Stimulated activated CD8-positive, alpha-beta memory T cell treated with anti-CD3 and anti-CD28 coated beads, Interleukin-7, amount 100 ng/mL, for 48 hours (primary cell): Measurements from ENCODE around the gene POR.
A peak's percentile ranks its signal among the peaks of the same experiment; 100 is the strongest.
"Not testable (repeated sequence)": the region's sequence is repeated elsewhere in the genome, so short reads cannot be mapped to it uniquely, and the experiment has no call there.

Experiments used
- DNase-seq, 2 donors: peaks; one replicate each; pipeline ENCODE4 v3.0.0-alpha.2; 2020; ENCODE audit warnings: low read depth in 1 of 2; ENCODE audit errors: extremely low read depth in 1 of 2

The POR gene

GRCh38 chr7:75914655-75915415, at the start of gene POR:
POR (plus strand) TSS chr7:75915155; CDS start chr7:75954002, 38,847 bp downstream.
- DNase-seq, result peak; percentile 80 to 92

DNA sequence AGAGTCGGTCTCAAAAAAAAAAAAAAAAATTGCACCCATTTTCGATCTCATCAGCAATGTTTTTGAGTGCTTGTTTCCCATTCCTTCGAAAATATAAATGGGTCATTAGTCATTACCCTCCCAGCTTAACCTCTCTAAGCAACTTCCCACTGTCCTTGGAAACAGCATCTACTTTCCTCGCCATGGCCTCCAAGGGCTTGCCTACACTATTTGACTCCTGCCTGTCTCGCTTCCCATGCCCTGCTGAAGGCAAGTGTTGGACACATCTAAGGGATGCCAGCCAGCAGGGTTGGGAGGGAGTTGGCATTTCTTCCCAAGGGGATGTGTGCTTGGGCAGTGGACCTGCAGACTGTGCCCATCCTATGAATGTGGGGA, 48.9 kb upstream of the POR start:
- DNase-seq, result no peak

- peak in 1 of 2 donors; percentile 19 for DNase-seq
Measured at GRCh38 chr7:75866489-75867389, 48.2 kb upstream of the POR start.

DNA sequence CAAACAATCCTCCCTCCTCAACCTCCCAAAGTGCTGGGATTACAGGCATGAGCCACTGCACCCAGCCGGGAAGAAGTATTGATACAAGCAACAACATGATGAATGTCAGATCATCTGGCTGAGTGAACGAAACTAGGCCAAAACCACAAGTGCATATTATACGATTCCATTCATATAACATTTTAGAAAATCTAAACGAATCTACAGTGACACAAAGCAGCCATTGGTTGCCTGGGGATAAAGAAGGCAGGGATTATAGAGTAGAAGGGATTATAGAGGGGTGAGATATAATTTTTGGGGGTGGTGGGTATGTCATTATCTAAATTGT, 47.6 kb upstream of the POR start:
- DNase-seq, result no peak

DNA sequence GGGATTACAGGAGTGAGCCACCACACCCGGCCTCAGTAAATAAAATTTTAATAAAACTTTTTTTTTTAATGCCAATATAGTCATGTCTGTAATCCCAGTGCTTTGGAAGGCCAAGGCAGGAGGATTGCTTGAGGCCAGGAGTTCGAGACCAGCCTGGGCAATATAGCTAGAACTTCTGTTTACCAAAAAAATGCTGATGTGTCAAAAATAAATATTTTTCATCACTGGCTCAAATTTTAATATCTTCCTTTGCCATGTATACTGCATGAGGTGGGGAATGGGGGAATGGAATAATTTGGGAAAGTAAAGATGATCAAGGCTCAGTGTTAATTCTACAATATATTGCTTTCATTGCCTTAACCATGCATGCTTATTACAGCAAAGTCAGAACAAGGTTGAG, 46.8 kb upstream of the POR start:
- DNase-seq, result no peak

DNA sequence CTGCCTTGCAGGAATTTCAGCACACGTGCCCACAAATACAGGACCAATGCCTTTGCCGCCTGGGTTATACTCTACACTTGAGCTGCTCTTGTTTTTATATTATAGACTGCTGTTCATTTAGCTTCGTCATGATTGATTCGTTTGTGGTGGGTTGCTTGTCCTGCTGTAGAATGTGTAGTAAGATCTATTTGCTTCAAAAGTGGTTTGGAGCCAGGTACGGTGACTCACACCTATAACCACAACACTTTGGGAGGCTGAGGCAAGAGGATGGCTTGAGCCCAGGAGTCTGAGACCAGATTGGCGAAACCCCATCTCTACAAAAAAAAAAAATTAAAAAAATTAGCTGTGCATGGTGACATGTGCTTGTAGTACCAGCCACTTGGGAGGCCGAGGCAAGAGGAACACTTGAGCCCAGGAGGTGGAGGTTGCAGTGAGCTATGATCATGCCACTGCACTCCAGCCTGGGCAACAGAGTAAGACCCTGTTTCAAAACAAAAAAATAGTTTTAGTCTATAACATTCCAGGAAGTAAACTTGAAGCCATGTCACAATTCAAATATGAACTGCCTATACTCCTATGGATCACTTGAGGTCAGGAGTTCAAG, 45.1 kb upstream of the POR start:
- DNase-seq, result no peak

GRCh38 chr7:75870557-75871161, 44.3 kb upstream of the POR start:
- no peak for DNase-seq

DNA sequence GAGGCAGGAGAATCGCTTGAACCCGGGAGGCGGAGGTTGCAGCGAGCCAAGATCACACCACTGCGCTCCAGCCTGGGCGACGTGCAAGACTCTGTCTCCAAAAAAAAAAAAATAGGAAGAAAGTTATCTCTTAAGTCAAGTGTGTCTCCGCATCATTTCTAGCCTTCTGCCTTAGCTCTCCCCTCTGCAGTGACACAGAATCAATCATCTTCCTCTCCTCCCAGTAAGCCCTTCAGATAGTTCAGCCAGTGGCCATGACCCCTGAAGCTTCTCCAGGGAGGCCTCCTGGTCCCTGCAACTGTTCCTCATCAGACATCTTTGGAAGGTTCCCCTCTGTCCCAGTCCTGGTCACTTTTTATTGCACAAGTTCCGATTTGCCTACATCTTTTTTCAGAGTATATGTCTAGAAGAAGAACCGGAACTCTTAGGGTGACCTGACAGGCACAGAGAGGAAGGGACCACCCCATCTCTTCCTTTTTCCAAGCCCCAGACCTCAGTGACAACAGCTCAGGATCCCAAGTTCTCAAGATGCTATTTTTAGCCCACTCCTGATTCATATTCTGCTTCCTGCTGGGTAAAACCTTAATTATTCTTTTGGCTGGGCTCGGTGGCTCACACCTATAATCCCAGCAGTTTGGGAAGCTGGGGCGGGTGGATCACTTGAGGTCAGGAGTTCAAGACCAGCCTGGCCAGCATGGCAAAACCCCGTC, 42.7 kb upstream of the POR start:
- no peak for DNase-seq

DNA sequence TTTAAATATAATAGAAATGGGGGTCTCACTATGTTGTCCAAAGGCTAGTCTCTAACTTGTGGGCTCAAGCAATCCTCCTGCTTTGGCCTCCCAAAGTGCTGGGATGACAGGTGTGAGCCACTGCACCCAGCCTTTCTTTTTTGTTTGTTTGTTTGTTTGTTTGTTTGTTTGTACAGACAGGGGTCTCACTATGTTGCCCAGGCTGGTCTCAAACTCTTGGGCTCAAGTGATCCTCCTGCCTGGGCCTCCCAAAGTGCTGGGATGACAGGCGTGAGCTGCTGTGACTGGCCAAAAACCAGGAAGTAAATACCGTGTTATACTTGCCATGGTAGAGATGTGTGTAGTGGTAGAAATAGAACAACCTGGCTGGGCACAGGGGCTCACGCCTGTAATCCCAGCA, 40.8 kb upstream of the POR start:
- DNase-seq, result not testable (repeated sequence)

DNA sequence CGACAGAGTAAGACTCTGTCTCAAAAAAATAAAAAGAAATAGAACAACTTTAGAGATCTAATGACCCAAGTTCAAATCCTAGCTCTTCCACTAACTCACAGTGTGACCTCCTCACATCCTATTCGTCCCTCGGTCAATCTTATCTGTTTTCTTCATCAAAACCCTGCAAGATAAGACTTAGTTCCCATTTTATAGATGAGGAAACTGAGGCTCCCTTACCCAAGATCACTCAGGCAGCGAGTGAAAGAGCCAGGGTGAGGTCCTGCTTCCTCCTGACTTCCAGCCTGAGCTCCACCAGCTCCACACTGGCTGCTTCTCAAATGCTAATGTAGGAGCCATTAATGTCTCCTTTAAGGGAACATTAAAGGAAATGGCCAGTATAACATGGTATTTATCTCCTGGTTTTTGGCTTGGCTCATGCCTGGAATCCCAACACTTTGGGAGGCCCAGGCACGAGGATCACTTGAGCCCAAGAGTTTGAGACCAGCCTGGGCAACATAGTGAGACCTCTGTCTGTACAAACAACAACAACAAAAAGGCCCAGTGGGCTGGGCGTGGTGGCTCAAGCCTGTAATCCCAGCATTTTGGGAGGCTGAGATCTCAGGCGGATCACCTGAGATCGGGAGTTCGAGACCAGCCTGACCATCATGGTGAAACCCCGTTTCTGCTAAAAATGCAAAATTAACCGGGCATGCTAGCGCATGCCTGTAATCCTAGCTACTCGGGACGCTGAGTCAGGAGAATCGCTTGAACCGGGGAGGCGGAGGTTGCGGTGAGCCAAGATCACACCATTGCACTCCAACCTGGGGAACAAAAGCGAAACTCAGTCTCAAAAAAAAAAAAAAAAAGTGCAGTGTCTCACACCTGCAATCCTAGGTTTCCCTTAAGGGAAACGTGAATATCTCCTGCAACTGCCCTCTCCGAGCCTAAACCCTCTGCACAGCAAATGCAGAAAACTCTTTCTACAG, 39.6 kb upstream of the POR start:
- no peak for DNase-seq

- DNase-seq, result no peak
Measured at GRCh38 chr7:75876126-75876881, 38.7 kb upstream of the POR start.

DNA sequence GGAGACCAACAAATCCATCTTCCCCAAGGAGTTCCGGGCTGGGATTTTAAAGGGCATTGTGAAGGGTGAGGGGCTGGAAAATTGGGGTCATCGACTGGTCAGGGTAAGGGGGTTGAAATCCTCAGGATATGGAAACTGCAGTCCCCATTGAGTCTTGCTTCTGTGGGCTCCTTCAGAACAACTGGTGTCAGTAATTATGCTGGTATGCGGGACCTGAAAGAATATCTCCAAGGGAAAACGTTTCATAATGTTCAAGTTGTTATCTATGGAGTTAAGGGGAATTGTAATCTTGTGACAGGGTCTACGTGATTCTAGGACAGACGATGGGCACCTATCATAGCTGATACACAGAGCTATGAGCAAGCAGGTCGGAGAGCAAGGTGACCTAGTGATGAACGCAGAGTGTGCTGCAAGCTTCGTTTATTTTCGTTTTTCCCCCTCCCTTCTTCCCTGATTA, 36.6 kb upstream of the POR start:
- DNase-seq, result no peak

DNA sequence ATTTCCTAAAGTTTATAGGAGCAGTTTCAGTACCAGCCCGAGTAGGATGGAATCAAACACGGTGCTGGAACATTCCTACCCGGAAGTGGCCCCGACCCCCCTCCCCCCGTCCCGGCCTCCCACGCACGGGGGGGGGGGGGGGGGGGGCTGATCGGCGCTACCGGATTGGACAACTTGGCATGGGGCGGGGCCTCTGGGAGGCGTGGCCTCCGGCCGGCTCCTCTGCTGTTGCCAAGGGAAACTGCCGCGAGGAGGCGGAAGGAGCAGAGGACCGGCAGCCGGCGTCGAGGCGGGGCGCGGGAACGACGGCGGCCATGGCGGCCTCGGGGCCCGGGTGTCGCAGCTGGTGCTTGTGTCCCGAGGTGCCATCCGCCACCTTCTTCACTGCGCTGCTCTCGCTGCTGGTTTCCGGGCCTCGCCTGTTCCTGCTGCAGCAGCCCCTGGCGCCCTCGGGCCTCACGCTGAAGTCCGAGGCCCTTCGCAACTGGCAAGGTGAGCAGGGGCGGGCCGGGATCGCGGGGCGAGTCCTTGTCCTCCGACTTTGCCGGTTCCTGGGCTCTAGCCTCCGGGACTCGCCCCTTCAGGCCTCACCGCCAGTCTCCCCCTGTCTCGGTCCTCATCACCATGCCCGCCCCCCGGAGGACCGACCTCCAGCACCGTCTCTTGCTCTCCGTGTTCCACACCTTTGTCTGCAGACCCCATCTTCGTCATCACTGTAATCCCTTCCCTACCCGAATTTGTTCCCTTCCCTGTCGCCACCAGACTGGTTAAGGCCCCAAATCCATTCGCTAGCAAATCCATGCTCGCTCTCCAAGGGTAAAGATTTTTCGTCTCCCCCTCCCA, 36.0 kb upstream of the POR start, which contains the start of gene RHBDD2:
RHBDD2 (plus strand) TSS at position 266 of the 843 bp plus-strand sequence; CDS start at position 315, 49 bp downstream.
- DNase-seq, result peak; percentile 91 to 95

DNA sequence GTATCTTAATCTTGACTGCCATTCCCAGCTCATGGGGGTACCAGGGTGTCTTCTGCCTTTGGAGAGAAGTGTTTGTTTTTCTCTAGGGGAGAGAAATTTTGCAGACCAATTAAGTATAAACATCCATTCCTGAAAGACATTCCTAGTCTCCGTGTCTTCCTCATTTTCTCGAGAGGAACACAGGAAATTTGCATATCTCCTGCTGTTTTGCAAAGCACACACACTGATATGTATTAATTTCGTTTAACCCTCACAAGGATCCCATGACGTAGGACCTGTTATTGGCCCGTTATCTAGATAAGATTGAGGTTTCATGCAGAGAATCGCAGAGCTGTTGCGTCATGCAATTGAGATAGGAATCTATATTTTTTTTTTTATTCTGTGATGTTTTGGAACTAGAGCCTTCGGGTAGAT, 35.2 kb upstream of the POR start:
- DNase-seq, result no peak

DNA sequence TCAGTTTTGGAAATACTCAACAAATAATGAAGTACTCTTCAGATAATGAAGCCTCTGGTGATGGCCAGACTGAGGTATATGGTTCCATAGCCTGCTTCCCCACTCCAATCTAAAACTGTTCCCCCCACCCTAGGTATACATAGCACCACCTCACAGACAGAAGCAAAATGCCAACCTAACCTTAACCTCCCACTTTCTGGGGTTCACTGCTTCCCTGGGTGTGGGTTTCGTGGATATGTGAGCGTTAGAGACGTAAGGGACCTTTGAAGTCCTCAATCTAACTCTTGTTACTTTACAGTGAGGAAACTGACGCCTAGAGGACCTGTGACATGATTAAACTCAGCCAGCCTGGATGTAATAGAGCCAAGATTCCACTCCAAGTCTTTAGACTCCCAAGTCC, 34.7 kb upstream of the POR start:
- no peak for DNase-seq

GRCh38 chr7:75881436-75882095, 33.4 kb upstream of the POR start:
- DNase-seq, result no peak

DNA sequence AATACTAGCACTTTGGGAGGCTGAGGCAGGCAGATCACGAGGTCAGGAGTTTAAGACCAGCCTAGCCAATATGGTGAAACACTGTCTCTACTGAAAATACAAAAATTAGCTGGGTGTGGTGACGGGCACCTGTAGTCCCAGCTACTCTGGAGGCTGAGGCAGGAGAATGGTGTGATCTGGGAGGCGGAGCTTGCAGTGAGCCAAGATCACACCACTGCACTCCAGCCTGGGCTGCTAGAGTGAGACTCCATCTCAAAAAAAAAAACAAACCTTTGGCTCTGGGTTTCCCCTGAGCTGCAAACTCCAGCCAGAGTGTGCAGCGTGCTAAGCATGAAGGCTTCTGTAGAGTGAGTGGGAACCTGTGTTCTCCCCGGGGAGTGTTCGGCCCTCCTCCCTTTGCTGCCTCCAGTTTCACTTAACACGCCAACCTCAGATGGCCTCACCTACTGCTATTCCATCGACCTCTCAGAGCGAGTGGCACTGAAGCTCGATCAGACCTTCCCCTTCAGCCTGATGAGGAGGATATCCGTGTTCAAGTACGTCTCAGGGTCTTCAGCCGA, 31.6 kb upstream of the POR start:
- not testable (repeated sequence) for DNase-seq
